ENCODE results near the gene UGT2B7. TPM values are rescaled to one million over a fixed set of nuclear protein-coding genes. Genes with fewer than 3 reads are reported as not detected.

UGT2B7 gene
- total and polyA plus RNA-seq, 11 donors = not detected

DNA sequence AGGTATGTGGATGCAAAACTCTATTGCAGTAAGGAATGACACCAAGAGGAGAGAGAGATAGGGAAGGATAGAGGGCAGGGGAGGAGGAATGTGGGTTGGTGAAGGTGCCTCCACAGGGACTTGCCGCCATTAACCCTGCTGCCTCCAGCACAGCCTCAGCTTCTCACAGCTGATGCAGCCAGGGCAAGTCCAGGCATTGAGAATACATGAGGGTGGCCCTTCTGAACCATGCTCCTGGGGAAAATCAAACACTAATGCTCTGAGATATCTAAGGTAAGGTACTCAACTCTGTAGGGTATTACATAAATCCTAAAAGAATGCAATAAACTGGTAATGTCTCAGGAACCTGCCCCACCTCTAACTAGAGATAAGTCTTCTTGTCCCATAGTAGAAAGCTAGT, 28.7 kb downstream of the UGT2B7 start:
- Histone ChIP-seq H3K9me3 (no peaks in the 10 kb centered on the region), H3K4me3 (no peak overlapping the region), H3K4me1 (no peaks in the 10 kb centered on the region), H3K36me3 (no peaks in the 10 kb centered on the region), H3K27ac (no peak overlapping the region), H3K27me3 (no peaks in the 10 kb centered on the region)
- DNase-seq (no peak), ATAC-seq (no peak)
- intact Hi-C loops (cut with DNase I) = loop anchor here in 1 of 10 donors (5.0 kb wide), 1 partner anchor 238 kb away; no protein-coding TSS in a partner anchor
- TF ChIP-seq POLR2A (IDR thresholded peaks at IDR 0.05) = no peak
- TF ChIP-seq, protein P1, sequence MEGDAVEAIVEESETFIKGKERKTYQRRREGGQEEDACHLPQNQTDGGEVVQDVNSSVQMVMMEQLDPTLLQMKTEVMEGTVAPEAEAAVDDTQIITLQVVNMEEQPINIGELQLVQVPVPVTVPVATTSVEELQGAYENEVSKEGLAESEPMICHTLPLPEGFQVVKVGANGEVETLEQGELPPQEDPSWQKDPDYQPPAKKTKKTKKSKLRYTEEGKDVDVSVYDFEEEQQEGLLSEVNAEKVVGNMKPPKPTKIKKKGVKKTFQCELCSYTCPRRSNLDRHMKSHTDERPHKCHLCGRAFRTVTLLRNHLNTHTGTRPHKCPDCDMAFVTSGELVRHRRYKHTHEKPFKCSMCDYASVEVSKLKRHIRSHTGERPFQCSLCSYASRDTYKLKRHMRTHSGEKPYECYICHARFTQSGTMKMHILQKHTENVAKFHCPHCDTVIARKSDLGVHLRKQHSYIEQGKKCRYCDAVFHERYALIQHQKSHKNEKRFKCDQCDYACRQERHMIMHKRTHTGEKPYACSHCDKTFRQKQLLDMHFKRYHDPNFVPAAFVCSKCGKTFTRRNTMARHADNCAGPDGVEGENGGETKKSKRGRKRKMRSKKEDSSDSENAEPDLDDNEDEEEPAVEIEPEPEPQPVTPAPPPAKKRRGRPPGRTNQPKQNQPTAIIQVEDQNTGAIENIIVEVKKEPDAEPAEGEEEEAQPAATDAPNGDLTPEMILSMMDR (IDR thresholded peaks at IDR 0.05) = no peak
- 88 to 96% (median 91%) methylated on average over 1 of the region's 1 CpG for WGBS, 4 donors

DNA sequence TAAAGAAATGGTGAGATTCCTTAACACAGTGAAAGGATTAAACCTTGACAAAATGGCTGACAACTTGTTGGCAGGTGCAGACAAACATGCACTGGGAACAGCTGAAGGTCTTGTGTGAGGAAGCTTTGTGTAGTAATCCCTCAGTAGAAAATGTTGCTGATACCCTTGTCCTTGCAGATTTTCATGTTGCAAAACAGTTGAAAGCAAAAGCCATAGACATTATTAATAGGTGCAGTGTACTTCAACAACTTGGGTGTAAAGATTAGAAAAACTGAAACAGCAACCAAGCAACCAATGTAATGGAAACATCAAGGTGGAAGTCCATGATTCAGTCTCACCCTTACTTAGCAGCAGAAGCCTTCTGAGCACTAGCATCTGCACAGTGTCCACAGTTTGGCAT, 29.8 kb downstream of the UGT2B7 start:
- no peaks in the 10 kb centered on the region for H3K4me1 ChIP-seq
- H3K9me3 ChIP-seq = no peaks in the 10 kb centered on the region
- TF ChIP-seq POLR2A (IDR thresholded peaks at IDR 0.05) = no peak
- TF ChIP-seq, protein P1 (IDR thresholded peaks at IDR 0.05) = no peak
- DNase-seq (no peak), ATAC-seq (no peak)
- no peaks in the 10 kb centered on the region for H3K36me3 ChIP-seq
- H3K27me3 ChIP-seq = no peaks in the 10 kb centered on the region
- intact Hi-C loops (cut with DNase I) = loop anchor here in 1 of 10 donors (5.0 kb wide), 1 partner anchor 239 kb away; no protein-coding TSS in a partner anchor
- H3K4me3 ChIP-seq = no peak overlapping the region
- H3K27ac ChIP-seq = no peak overlapping the region

DNA sequence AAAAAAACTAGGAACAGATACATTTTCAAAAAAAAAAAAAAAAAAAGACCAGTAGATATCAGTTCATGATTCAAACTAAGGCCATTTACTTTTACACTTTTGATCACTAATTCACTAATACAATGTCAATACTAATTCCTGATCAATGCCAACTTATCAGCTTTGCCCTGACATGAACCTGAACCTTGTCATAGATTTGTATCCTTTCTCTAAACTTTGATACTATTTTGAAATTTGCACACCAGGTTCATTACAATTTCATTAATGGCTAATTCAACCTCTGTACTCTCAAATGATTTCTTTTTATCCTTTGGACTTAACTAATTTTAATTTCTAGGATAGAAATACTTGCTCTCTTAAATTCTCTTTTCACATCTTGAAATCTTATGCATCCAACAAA, 37.7 kb downstream of the UGT2B7 start:
- Histone ChIP-seq H3K4me1 (no peaks in the 10 kb centered on the region), H3K27ac (no peak overlapping the region), H3K4me3 (no peak overlapping the region), H3K27me3 (no peaks in the 10 kb centered on the region), H3K36me3 (no peaks in the 10 kb centered on the region), H3K9me3 (no peaks in the 10 kb centered on the region)
- no peak for TF ChIP-seq POLR2A (IDR thresholded peaks at IDR 0.05)
- TF ChIP-seq, protein P1 (IDR thresholded peaks at IDR 0.05) = no peak
- intact Hi-C loops (cut with DNase I) = no loop called here
- DNase-seq = no peak
- no peak for ATAC-seq

DNA sequence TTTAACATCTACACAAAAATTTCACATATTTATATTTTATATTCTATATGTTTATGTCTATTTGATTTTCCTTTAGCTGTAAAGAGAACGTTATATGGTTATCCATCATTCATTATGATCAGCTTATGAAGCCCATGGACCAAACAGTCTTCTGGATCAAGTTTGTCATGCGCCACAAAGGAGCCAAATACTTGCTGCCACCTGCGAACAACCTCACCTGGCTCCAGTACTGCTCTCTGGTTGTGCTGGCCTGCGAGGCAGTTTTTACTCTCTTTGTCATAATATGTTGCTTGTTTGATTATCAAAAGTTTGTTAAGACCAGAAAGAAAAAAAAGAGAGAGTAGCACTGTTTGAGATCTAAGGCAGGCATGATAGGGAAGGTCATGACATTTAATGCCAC, 38.2 kb downstream of the UGT2B7 start:
- intact Hi-C loops (cut with DNase I) = no loop called here
- Histone ChIP-seq H3K36me3 (no peaks in the 10 kb centered on the region), H3K27me3 (no peaks in the 10 kb centered on the region), H3K4me3 (no peak overlapping the region), H3K4me1 (no peaks in the 10 kb centered on the region), H3K27ac (no peak overlapping the region), H3K9me3 (no peaks in the 10 kb centered on the region)
- TF ChIP-seq, protein P1 (IDR thresholded peaks at IDR 0.05) = no peak
- TF ChIP-seq POLR2A (IDR thresholded peaks at IDR 0.05) = no peak
- ATAC-seq (no peak), DNase-seq (no peak)
- WGBS, 4 donors = 74 to 84% (median 79%) methylated on average over 4 of the region's 4 CpGs
